Activated T-cell treated with anti-CD3 and anti-CD28 coated beads, Interleukin-2, amount 50 U/mL, for 24 hours (primary cell): ENCODE measurements around the gene MYD88.

Source experiments
- DNase-seq: peaks from one replicate; pipeline ENCODE4 v3.0.0-alpha.2; 2020
- H3K27ac Mint-ChIP-seq: 2 replicates; pipeline ENCODE4 v1.8.0; 2020; ENCODE audit warnings: mild to moderate bottlenecking, mixed read lengths
- H3K27me3 Mint-ChIP-seq: 2 replicates; pipeline ENCODE4 v1.8.0; 2020; ENCODE audit warnings: mixed read lengths
- H3K36me3 Mint-ChIP-seq: 2 replicates; pipeline ENCODE4 v1.8.0; 2020; ENCODE audit warnings: low read depth, mixed read lengths
- H3K4me1 Mint-ChIP-seq: 2 replicates; pipeline ENCODE4 v1.8.0; 2020; ENCODE audit warnings: low read depth, mixed read lengths
- H3K4me3 Mint-ChIP-seq: 2 replicates; pipeline ENCODE4 v1.8.0; 2020; ENCODE audit warnings: mild to moderate bottlenecking, moderate library complexity, mixed read lengths
- H3K9me3 Mint-ChIP-seq: 2 replicates; pipeline ENCODE4 v1.8.0; 2020; ENCODE audit warnings: mixed read lengths

Gene MYD88

GRCh38 chr3:38117748-38118420 is 20.6 kb upstream of the MYD88 start:
- Mint-ChIP-seq H3K27me3 (no peaks in the 10 kb centered on the region), H3K4me3 (no peak overlapping the region), H3K27ac (peak overlapping the region; percentile 61), H3K4me1 (peaks cover 3% of the 10 kb centered on the region), H3K9me3 (no peaks in the 10 kb centered on the region), H3K36me3 (peaks cover 44% of the 10 kb centered on the region)
- peak; percentile 78 for DNase-seq

GRCh38 chr3:38118421-38119247 is 19.8 kb upstream of the MYD88 start:
- no peak overlapping the region for H3K4me3 Mint-ChIP-seq
- H3K27me3 Mint-ChIP-seq = no peaks in the 10 kb centered on the region
- DNase-seq = no peak
- peaks cover 52% of the 10 kb centered on the region for H3K36me3 Mint-ChIP-seq
- H3K27ac Mint-ChIP-seq = peak overlapping the region; percentile 61
- H3K9me3 Mint-ChIP-seq = no peaks in the 10 kb centered on the region
- H3K4me1 Mint-ChIP-seq = peaks cover 7% of the 10 kb centered on the region

GRCh38 chr3:38119248-38119544 is 19.3 kb upstream of the MYD88 start:
- DNase-seq = no peak
- peak overlapping the region; percentile 61 for H3K27ac Mint-ChIP-seq
- H3K4me3 Mint-ChIP-seq = no peak overlapping the region

GRCh38 chr3:38119821-38120692 is 18.4 kb upstream of the MYD88 start:
- H3K9me3 Mint-ChIP-seq = no peaks in the 10 kb centered on the region
- peaks cover 10% of the 10 kb centered on the region for H3K4me1 Mint-ChIP-seq
- no peaks in the 10 kb centered on the region for H3K27me3 Mint-ChIP-seq
- no peak overlapping the region for H3K4me3 Mint-ChIP-seq
- H3K36me3 Mint-ChIP-seq = peaks cover 66% of the 10 kb centered on the region
- H3K27ac Mint-ChIP-seq = peak overlapping the region; percentile 71
- DNase-seq = no peak

More at GRCh38 chr3:38119248-38119544, 19.3 kb upstream of the MYD88 start:
- Mint-ChIP-seq H3K4me1 (peaks cover 7% of the 10 kb centered on the region), H3K9me3 (no peaks in the 10 kb centered on the region), H3K36me3 (peaks cover 58% of the 10 kb centered on the region), H3K27me3 (no peaks in the 10 kb centered on the region)

- Mint-ChIP-seq H3K27me3 (no peaks in the 10 kb centered on the region), H3K36me3 (peaks cover 74% of the 10 kb centered on the region), H3K4me1 (peaks cover 10% of the 10 kb centered on the region), H3K4me3 (no peak overlapping the region), H3K27ac (peak overlapping the region; percentile 71), H3K9me3 (no peaks in the 10 kb centered on the region)
- no peak for DNase-seq
Measured at GRCh38 chr3:38120693-38121450, 17.6 kb upstream of the MYD88 start.

- Mint-ChIP-seq H3K4me1 (peaks cover 10% of the 10 kb centered on the region), H3K27me3 (no peaks in the 10 kb centered on the region), H3K27ac (no peak overlapping the region), H3K36me3 (peaks cover 79% of the 10 kb centered on the region), H3K4me3 (no peak overlapping the region), H3K9me3 (no peaks in the 10 kb centered on the region)
- peak; percentile 25 for DNase-seq
Measured at GRCh38 chr3:38121451-38121831, 17.0 kb upstream of the MYD88 start.

GRCh38 chr3:38121832-38122461 is 16.5 kb upstream of the MYD88 start:
- Mint-ChIP-seq H3K27me3 (no peaks in the 10 kb centered on the region), H3K4me1 (peaks cover 10% of the 10 kb centered on the region), H3K9me3 (no peaks in the 10 kb centered on the region), H3K4me3 (no peak overlapping the region), H3K36me3 (peaks cover 84% of the 10 kb centered on the region), H3K27ac (peak overlapping the region; percentile 73)
- DNase-seq = peak; percentile 23

- Mint-ChIP-seq H3K27me3 (no peaks in the 10 kb centered on the region), H3K4me3 (no peak overlapping the region), H3K27ac (peak overlapping the region; percentile 73), H3K9me3 (no peaks in the 10 kb centered on the region), H3K4me1 (peaks cover 10% of the 10 kb centered on the region), H3K36me3 (peaks cover 93% of the 10 kb centered on the region)
- no peak for DNase-seq
Measured at GRCh38 chr3:38122712-38123290, 15.7 kb upstream of the MYD88 start.

- Mint-ChIP-seq H3K9me3 (no peaks in the 10 kb centered on the region), H3K36me3 (peaks cover 97% of the 10 kb centered on the region), H3K27me3 (no peaks in the 10 kb centered on the region), H3K4me1 (peaks cover 11% of the 10 kb centered on the region), H3K4me3 (no peak overlapping the region), H3K27ac (peak overlapping the region; percentile 54)
- DNase-seq = no peak
Measured at GRCh38 chr3:38124324-38125122, 13.9 kb upstream of the MYD88 start.

- Mint-ChIP-seq H3K4me1 (peaks cover 13% of the 10 kb centered on the region), H3K27me3 (no peaks in the 10 kb centered on the region), H3K27ac (peak overlapping the region; percentile 54), H3K36me3 (peaks cover 96% of the 10 kb centered on the region), H3K9me3 (no peaks in the 10 kb centered on the region), H3K4me3 (no peak overlapping the region)
- no peak for DNase-seq
Measured at GRCh38 chr3:38125305-38126120, 12.9 kb upstream of the MYD88 start.

- Mint-ChIP-seq H3K27me3 (no peaks in the 10 kb centered on the region), H3K27ac (peak overlapping the region; percentile 59), H3K4me1 (peaks cover 17% of the 10 kb centered on the region), H3K36me3 (peaks cover 96% of the 10 kb centered on the region), H3K4me3 (no peak overlapping the region), H3K9me3 (no peaks in the 10 kb centered on the region)
- no peak for DNase-seq
Measured at GRCh38 chr3:38126121-38126892, 12.2 kb upstream of the MYD88 start.
